Hindlimb muscle (tissue), 1 donor: ENCODE data around the gene SCRT2. TPM values are rescaled to one million over a fixed set of nuclear protein-coding genes. Genes with fewer than 3 reads are reported as not detected.

ENCODE experiments used
- DNase-seq: peaks from one replicate; pipeline ENCODE4 v3.0.0-alpha.2; 2013
- polyA plus RNA-seq: library from polyadenylated mRNA; unstranded; fragments of 120-200 nt; gene quantifications from one replicate; pipeline ENCODE4 v1.2.1, GENCODE V29; 2013; ENCODE audit not compliant: insufficient read length

The SCRT2 gene
- polyA plus RNA-seq, 1 donor = not detected

- DNase-seq = no peak
Observed at GRCh38 chr20:671252-672030, 4.2 kb downstream of the SCRT2 start.

DNA sequence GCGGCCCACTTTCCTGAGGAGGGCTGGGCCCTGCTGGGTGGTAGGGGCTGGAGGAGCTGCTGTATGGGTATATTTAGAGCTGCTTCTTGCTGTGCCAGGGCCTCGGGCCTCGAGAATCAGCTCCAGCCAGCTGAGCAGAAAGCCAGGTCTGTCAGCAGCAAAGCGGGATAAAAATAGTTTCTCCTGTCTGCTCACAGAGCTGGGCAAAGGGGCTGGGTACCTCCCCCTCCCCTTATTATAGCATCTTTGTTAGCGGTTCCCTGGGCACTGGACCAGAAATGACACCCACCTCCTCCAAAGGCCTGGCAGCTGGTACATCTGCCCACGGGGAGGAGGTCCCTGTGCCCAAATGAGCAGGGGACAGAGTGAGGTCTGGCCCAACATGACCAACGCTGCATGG, 6.0 kb downstream of the SCRT2 start:
- no peak for DNase-seq

- no peak for DNase-seq
Observed at GRCh38 chr20:668638-669037, 7.0 kb downstream of the SCRT2 start.

DNA sequence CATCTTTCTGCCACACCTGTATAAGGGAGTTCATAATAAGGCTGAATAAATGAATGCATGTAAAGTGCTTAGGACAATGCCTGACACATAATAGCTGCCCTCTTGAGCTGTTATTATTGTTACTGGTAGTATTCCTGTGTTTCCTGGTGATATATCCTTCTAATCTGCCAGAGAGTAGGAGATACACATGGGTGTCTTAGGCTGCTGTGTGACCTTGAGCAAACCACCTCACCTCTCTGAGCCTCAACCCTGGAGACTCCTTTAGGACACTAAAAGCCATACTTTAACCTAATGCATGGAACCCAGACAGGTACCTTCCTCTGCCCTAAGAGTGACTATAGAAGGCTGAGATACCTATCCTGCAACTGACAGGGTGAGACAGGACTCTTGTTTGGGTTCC, 7.6 kb downstream of the SCRT2 start:
- DNase-seq = no peak

- no peak for DNase-seq
Observed at GRCh38 chr20:667351-668034, 8.1 kb downstream of the SCRT2 start.

DNA sequence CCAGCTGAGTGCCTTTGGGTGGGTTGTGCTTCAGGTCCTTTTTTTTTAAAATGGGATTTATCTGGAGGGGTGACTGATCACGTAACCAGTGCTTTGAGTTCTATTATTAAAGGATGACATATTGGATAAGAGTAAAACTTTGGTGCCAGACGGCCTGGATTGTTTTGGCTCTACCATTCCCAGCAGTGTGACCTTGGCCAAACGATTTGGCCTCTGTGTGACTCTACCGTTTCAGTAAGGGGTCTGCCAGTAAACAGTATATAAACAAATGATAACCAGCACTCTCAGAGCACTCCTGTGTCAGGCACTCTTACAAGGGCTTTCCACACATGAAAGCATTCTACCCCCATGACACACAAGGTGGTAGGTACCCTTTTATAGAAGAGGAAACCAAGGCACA, 8.7 kb downstream of the SCRT2 start:
- no peak for DNase-seq

DNA sequence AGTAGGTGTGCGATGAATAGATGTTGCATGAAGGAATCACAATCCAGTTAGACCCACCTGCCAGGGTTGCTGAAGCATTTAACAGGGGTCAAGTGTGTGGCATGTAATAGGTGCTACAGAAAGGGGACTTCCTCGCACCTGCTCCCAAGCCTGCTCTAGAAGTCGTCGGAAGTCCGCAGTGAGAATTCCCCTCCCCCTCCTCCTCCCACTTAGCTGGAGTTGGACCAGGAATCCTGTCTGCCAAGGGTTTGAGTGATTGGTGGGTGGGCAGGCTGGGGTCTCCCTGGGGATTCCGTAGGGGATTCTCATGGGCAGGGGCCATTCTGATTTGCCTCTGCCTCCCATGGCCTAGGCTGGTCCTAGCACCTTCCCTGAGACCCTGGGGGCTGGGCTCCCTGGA, 10.3 kb downstream of the SCRT2 start:
- DNase-seq = no peak

DNA sequence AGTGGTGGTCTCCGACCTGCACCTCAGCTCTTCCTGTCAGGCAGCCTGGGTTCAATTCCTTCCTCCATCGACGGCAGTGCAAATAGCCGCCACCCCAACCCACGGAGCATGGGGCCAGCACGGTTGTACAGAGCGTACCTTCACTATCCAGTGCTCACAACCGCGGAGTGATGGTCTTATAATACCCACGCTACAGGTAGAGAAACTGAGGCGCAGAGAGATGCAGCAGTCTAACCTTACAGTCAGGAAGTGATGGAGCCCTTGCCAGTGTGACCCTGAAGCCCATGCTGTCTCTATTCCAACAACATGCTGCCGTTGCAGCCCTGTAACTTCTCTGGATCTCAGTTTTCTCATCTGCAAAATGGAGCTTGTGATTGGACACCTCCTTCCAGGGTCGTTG, 11.0 kb downstream of the SCRT2 start:
- no peak for DNase-seq

DNA sequence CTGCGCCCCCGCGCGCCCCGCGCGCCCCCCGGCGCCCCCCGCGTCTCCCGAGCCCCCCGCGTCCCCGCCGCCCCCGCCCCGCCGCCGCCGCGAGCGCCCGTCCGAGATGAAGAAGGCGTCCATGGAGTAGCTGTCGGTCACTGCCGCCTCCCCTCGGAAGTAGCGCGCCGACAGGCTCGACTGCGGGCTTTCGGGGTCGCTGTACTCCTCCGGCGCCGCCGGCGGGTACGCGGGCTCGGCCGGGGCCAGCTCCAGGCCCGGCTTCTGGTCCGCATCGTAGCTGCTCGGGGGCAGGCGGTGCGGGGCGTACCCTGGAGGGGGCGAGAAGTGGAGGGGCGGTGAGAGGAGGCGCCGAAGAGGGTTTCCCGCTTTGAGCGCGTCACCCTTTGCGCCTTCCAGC, 11.5 kb downstream of the SCRT2 start:
- no peak for DNase-seq

- DNase-seq = no peak
Observed at GRCh38 chr20:663315-664090, 12.1 kb downstream of the SCRT2 start.

DNA sequence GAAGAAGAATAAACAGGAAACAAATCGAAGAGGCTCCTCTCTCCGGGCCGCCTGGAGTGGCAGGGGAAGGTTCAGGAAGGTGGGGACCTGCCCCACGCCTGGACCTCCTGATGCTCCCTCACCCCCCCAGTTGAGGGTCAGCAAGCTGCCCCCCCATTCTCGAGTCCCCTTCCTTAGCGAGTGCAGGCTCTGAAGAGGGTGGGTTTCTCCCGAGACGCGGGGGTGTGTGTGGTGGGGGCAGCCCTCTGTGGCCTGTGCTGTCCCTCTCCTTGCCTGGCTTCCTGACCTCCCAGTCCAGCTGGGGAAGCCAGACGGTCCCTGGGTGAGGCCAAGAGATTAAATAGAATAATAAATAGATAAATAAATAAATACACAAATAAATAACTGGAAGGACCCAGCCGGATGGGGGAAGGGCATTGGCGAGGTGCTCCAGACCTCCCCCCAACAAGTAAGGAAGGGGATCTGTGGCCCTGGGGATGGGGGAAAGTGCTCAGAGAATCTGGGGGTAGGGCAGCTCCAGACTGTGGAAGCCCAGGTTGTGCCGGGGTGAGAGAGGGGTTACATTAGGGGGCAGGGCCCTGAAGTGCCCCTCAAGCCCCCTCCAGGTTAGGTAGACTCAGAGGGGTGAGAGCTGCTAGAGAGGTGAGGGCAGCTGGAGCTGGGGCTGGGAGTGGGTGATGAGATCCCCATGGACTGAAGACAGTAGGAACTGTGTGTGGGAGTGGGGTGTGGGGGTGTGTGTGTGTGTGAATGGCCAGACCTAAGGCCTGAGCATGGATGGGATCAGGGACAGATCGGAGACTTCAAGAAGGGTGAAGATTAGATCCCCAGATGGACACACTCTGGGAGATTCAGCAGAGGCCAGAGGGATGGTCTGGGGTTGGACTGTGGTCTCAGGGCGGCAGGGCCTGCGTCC, 13.1 kb downstream of the SCRT2 start:
- DNase-seq = no peak

GRCh38 chr20:661474-662270, 13.9 kb downstream of the SCRT2 start:
- DNase-seq = no peak

DNA sequence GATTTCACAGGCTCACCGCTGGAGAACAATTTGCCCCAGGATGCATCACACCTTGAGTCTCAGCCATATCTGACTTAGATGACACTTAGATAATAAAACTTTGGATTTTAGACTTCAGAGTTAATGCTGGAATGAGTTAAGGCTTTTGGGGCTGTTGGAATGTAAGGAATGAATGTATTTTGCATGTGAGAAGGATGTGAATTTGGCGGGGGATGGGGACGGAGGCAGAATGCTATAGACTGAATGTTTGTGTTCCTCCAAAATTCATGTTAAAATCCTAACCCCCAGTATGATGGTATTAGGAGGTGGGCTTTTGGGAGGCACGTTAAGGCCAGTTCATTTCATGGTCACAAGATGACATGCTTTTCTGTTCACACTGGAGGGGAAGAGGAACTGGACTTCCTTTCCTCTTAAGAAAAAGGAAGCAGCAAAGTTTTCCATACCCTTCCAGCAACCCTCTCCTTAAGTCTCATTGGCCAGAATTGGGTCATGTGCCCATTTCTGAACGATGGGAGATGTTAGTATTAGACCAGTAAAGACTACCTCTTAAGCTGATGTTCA, 16.8 kb downstream of the SCRT2 start:
- DNase-seq = no peak

DNA sequence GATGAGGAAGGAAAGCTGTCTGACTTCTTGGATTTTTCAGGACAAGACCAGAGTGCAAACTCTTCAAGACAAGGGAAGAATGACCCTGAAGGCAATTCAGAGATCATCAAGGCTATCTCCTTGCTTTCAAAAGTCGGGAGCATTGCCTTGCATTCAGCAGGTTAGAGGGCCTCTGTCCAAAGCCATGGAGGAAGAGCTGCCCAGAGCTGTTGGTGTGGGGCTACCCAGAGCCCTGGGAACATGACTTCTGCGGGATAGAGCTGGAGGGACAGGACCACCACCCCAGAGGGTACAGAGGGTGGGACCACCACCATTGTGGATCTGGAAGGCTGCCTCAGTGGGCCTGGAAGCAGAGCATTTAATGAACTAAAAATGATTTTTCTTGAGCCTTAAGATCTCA, 17.4 kb downstream of the SCRT2 start:
- DNase-seq = no peak

GRCh38 chr20:655726-656624, 19.6 kb downstream of the SCRT2 start:
- no peak for DNase-seq

DNA sequence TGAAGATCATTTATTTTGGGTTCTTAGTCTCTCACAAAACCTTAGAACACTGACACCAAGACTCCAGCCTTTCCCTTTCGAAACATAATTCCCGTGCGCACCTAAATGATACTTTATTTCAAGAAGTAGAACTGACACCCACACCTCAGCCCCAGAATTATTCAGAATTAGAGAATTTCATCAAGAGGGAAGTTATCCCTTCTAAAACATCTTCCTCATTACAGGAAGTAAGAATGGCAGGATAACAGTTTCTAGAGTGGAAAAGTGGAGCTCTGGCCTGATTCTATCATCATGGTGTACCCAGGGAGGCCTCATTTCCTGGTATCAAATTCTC, 21.2 kb downstream of the SCRT2 start:
- no peak for DNase-seq

GRCh38 chr20:653590-654416, 21.8 kb downstream of the SCRT2 start:
- DNase-seq = no peak

GRCh38 chr20:653110-653589, 22.5 kb downstream of the SCRT2 start, which contains the start of gene SRXN1:
Gene SRXN1 (minus strand): TSS chr20:653200. CDS start chr20:653185, 15 bp downstream.
- peak; percentile 88 for DNase-seq

DNA sequence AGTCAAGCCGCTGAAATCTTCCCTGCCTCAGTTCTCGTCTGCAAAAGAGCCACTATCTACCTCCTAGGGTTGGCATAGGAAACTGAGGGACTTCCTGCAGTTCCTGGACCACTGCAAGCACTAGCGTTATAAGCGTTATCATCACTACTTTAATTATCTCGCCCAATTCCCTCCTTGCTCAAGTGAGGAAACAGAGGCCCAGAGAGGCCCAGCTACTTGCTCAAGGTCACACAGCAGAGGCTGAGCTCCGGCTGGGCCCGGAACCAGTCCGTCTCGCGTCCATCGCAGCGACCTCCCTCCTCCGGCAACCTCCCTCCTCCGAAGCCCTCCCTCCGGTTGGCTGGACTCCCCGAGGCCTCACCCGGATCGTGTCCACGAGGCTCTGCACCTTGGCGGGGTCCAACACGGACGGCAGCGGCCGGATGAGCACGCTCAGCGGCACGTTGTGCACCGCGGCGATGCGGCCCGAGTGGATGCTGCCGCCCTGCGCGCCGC, 22.9 kb downstream of the SCRT2 start:
- DNase-seq = peak; percentile 52
